Measurements from ENCODE around the gene HINFP.

GRCh38 chr11:119116601-119117000 lies 4.8 kb upstream of the HINFP start:
- TF ChIP-seq, protein P1, sequence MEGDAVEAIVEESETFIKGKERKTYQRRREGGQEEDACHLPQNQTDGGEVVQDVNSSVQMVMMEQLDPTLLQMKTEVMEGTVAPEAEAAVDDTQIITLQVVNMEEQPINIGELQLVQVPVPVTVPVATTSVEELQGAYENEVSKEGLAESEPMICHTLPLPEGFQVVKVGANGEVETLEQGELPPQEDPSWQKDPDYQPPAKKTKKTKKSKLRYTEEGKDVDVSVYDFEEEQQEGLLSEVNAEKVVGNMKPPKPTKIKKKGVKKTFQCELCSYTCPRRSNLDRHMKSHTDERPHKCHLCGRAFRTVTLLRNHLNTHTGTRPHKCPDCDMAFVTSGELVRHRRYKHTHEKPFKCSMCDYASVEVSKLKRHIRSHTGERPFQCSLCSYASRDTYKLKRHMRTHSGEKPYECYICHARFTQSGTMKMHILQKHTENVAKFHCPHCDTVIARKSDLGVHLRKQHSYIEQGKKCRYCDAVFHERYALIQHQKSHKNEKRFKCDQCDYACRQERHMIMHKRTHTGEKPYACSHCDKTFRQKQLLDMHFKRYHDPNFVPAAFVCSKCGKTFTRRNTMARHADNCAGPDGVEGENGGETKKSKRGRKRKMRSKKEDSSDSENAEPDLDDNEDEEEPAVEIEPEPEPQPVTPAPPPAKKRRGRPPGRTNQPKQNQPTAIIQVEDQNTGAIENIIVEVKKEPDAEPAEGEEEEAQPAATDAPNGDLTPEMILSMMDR (IDR thresholded peaks at IDR 0.05) = no peak
- TF ChIP-seq POLR2A (IDR thresholded peaks at IDR 0.05) = no peak
